MCF 10A (cell line): ENCODE data around the gene ZNF101. TPM values are rescaled to one million over a fixed set of nuclear protein-coding genes. Genes with fewer than 3 reads are reported as not detected.

Source experiments
- BruUV-seq: library from RNA; stranded (reverse); fragments of 400-500 nt; replicated peaks from 2 replicates; lab custom pipeline; 2021; lab: Mats Ljungman, UMichigan
- CTCF ChIA-PET: fragments of 300-600 bp; sonication (Branson Sonifier 250); formaldehyde crosslinking; extraction: SDS; loops from one replicate; lab custom pipeline; 2021; ENCODE audit warnings: antibody characterized with exemption, inconsistent platforms; lab: Yijun Ruan, JAX
- POLR2A ChIA-PET: fragments of 300-600, 350-650 bp; sonication (Branson Sonifier 250); formaldehyde crosslinking; extraction: SDS; loops from one replicate; lab custom pipeline; 2020; ENCODE audit warnings: antibody characterized with exemption, inconsistent platforms; lab: Yijun Ruan, JAX
- DNase-seq: peaks from one replicate; pipeline ENCODE4 v3.0.0-alpha.2; 2018; ENCODE audit not compliant: unreplicated experiment
- H3K27ac Mint-ChIP-seq: one replicate; pipeline ENCODE4 v1.8.0; 2022; ENCODE audit warnings: mild to moderate bottlenecking, low read depth, mixed read lengths; ENCODE audit not compliant: unreplicated experiment
- H3K27me3 Mint-ChIP-seq: one replicate; pipeline ENCODE4 v1.8.0; 2022; ENCODE audit warnings: mixed read lengths; ENCODE audit not compliant: insufficient read depth, unreplicated experiment
- H3K36me3 Mint-ChIP-seq: one replicate; pipeline ENCODE4 v1.8.0; 2022; ENCODE audit warnings: mild to moderate bottlenecking, moderate library complexity, mixed read lengths; ENCODE audit not compliant: insufficient read depth, unreplicated experiment
- H3K4me1 Mint-ChIP-seq: one replicate; pipeline ENCODE4 v1.8.0; 2022; ENCODE audit warnings: mixed read lengths; ENCODE audit not compliant: insufficient read depth, unreplicated experiment
- H3K4me3 Mint-ChIP-seq: one replicate; pipeline ENCODE4 v1.8.0; 2022; ENCODE audit warnings: mild to moderate bottlenecking, moderate library complexity, mixed read lengths; ENCODE audit not compliant: unreplicated experiment
- H3K9me3 Mint-ChIP-seq: one replicate; pipeline ENCODE4 v1.8.0; 2022; ENCODE audit warnings: mixed read lengths; ENCODE audit not compliant: unreplicated experiment
- CTCF ChIP-seq: fragments of 200-600 bp; IDR thresholded peaks from one replicate; pipeline ENCODE4 v1.8.0; 2022; ENCODE audit warnings: antibody characterized with exemption, mild to moderate bottlenecking; ENCODE audit not compliant: unreplicated experiment
- intact Hi-C: fragments of 100-400 bp; cut with micrococcal nuclease; formaldehyde crosslinking; loops from 2 replicates; pipeline ENCODE4 v1.14.1; 2022
- total RNA-seq: library from RNA; stranded (reverse); gene quantifications from 2 replicates; pipeline ENCODE4 v1.2.3, GENCODE V29; 2022

Gene ZNF101
- total RNA-seq, 1 experiment from 2014 or later = 8.6 TPM

- ChIA-PET CTCF (interaction anchor here (1.3 to 2.5 kb wide), 3 partner anchors 10 to 91 kb away, joined by 3 to 9 read pairs (median 4); no protein-coding TSS in a partner anchor), POLR2A (interaction anchor here (1.0 to 1.6 kb wide), 2 partner anchors 10 to 16 kb away, joined by 4 read pairs; no protein-coding TSS in a partner anchor)
- peaks cover 24% of the 10 kb centered on the region for H3K36me3 Mint-ChIP-seq
- H3K27ac Mint-ChIP-seq = no peak overlapping the region
- DNase-seq = no peak
- no peak for TF ChIP-seq CTCF
- no TSS peak for BruUV-seq
- no peaks in the 10 kb centered on the region for H3K9me3 Mint-ChIP-seq
- intact Hi-C loops = no loop called here
- H3K27me3 Mint-ChIP-seq = no peaks in the 10 kb centered on the region
- no peak overlapping the region for H3K4me3 Mint-ChIP-seq
- peaks cover 8% of the 10 kb centered on the region for H3K4me1 Mint-ChIP-seq
These were observed 45.3 kb upstream of the ZNF101 start for GRCh38 chr19:19623383-19623782.

DNA sequence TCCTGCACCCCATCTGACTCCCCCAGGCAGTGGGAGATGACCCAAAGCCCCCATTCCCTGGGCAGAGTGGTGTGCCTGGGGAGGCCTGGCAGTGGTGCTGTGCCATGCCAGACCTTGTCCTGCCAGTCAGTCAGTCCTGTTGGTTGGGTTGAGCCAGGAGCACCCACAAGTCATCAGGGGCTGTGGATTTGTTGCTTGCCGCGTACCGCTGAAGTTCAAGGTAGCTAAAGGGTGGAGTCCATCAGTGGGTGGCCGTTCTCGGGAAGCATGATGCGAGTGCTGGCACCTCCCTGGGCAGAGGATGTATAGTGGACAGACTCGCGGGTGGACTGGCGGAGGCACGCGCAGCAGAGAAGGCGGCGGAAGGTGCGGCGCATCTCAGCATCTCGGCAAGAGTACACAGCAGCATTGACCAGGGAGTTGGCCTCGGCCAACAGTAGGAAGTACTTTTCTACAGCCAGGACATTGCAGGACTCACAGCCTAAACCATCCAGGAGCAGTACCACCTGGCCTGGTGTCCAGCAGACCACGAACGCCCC lies 44.5 kb upstream of the ZNF101 start:
- ChIA-PET CTCF (interaction anchor here (0.7 to 2.5 kb wide), 2 partner anchors 38 to 92 kb away, joined by 3 to 9 read pairs; no protein-coding TSS in a partner anchor), POLR2A (interaction anchor here (1.0 to 1.6 kb wide), 2 partner anchors 10 to 17 kb away, joined by 4 read pairs; no protein-coding TSS in a partner anchor)
- Mint-ChIP-seq H3K9me3 (no peaks in the 10 kb centered on the region), H3K4me3 (no peak overlapping the region), H3K4me1 (peaks cover 13% of the 10 kb centered on the region), H3K27me3 (no peaks in the 10 kb centered on the region), H3K36me3 (peaks cover 24% of the 10 kb centered on the region), H3K27ac (no peak overlapping the region)
- BruUV-seq = no TSS peak
- TF ChIP-seq CTCF = no peak
- intact Hi-C loops = no loop called here
- no peak for DNase-seq

- ChIA-PET POLR2A (interaction anchor here (0.8 to 2.2 kb wide), 5 partner anchors 10 to 110 kb away, joined by 4 to 16 read pairs (median 7); partner anchors contain the start of gene NDUFA13), CTCF (interaction anchor here (0.6 to 2.1 kb wide), 4 partner anchors 21 to 94 kb away, joined by 3 to 9 read pairs (median 3); no protein-coding TSS in a partner anchor)
- Mint-ChIP-seq H3K36me3 (peaks cover 29% of the 10 kb centered on the region), H3K9me3 (no peaks in the 10 kb centered on the region), H3K4me3 (peak overlapping the region; percentile 75), H3K27me3 (no peaks in the 10 kb centered on the region), H3K27ac (peak overlapping the region; percentile 37), H3K4me1 (peaks cover 13% of the 10 kb centered on the region)
- intact Hi-C loops = loop anchor here (5.0 kb wide), 1 partner anchor 74 kb away; no protein-coding TSS in a partner anchor
- TF ChIP-seq CTCF = no peak
- no TSS peak for BruUV-seq
- no peak for DNase-seq
These were observed 41.8 kb upstream of the ZNF101 start for GRCh38 chr19:19626516-19627472.
